HepG2 (cell line): Measurements from ENCODE around the gene PALM. TPM values are rescaled to one million over a fixed set of nuclear protein-coding genes. Genes with fewer than 3 reads are reported as not detected.
A peak's percentile ranks its signal among the peaks of the same experiment; 100 is the strongest.

ENCODE experiments used
- ARID4A ChIP-seq: sonication (generic); formaldehyde crosslinking; IDR thresholded peaks from 2 replicates; pipeline ENCODE4 v1.5.0; 2020; ENCODE audit warnings: mild to moderate bottlenecking, missing genetic modification reagents, borderline replicate concordance
- ASH2L ChIP-seq: fragments of 300-600, 200-600 bp; sonication (generic); IDR thresholded peaks from 2 replicates; pipeline ENCODE4 v1.7.0; 2017; ENCODE audit warnings: low read depth, mild to moderate bottlenecking, moderate library complexity, mixed read lengths, low read length; ENCODE audit not compliant: insufficient read length
- IKZF5 ChIP-seq: IDR thresholded peaks from 2 replicates; pipeline ENCODE4 v1.6.1; 2018; ENCODE audit warnings: missing genetic modification reagents, mild to moderate bottlenecking, missing compliant biosample characterization
- MIXL1 ChIP-seq: IDR thresholded peaks from 2 replicates; pipeline ENCODE4 v1.6.1; 2016
- SNRNP70 ChIP-seq: fragments of 200-400 bp; formaldehyde crosslinking; IDR thresholded peaks from 2 replicates; pipeline ENCODE4 v1.6.1; 2017; ENCODE audit warnings: mild to moderate bottlenecking, low read depth, low read length, moderate library complexity
- ZBED4 ChIP-seq: sonication (generic); formaldehyde crosslinking; IDR thresholded peaks from 2 replicates; pipeline ENCODE4 v1.4.0; 2020; ENCODE audit warnings: missing genetic modification reagents, borderline replicate concordance
- ZNF432 ChIP-seq: sonication (generic); formaldehyde crosslinking; IDR thresholded peaks from 2 replicates; pipeline ENCODE4 v1.5.0; 2020; ENCODE audit warnings: missing genetic modification reagents, mild to moderate bottlenecking, borderline replicate concordance
- ZNF547 ChIP-seq: sonication (generic); formaldehyde crosslinking; IDR thresholded peaks from 2 replicates; pipeline ENCODE4 v1.5.1; 2020; ENCODE audit warnings: mild to moderate bottlenecking, missing genetic modification reagents
- ZNF770 ChIP-seq: sonication (generic); formaldehyde crosslinking; IDR thresholded peaks from 2 replicates; pipeline ENCODE4 v1.5.0; 2020; ENCODE audit warnings: mild to moderate bottlenecking, missing genetic modification reagents
- ZNF891 ChIP-seq: sonication (generic); formaldehyde crosslinking; IDR thresholded peaks from 2 replicates; pipeline ENCODE4 v1.5.0; 2020; ENCODE audit warnings: mild to moderate bottlenecking, missing genetic modification reagents
- ZSCAN22 ChIP-seq: sonication (generic); formaldehyde crosslinking; IDR thresholded peaks from 2 replicates; pipeline ENCODE4 v1.4.0; 2020; ENCODE audit warnings: mild to moderate bottlenecking, missing genetic modification reagents
- polyA plus RNA-seq, 8 experiments: library from polyadenylated mRNA; depleted of rRNA in 3 of 8; stranded (reverse) in 7 of 8; unstranded in 1 of 8; fragments of >200 nt; fragmentation: Illumina TruSeq in 4 of 8; extraction: Trizol in 4 of 8; gene quantifications; 2 replicates each; pipeline versions ENCODE4 v1.2.1 to v1.2.3, GENCODE V29; 2011 to 2016; ENCODE audit warnings: low read depth in 4 of 8, missing spikeins in 1 of 8, mixed read lengths in 1 of 8; ENCODE audit not compliant: insufficient read depth in 1 of 8
- total RNA-seq, 5 experiments: library from RNA; depleted of rRNA; stranded (reverse); fragments of >200 nt; fragmentation: Illumina TruSeq; extraction: Trizol; gene quantifications; 2 replicates each; pipeline ENCODE4 v1.2.3, GENCODE V29; 2016; ENCODE audit warnings: low read depth in 1 of 5

Gene PALM
- total and polyA plus RNA-seq, 2 of the 13 experiments (the other 11 are each of a cell fraction or from before 2014, with no cell fraction given) = 4.0 to 9.7 TPM

GRCh38 chr19:739998-740715 lies 31.4 kb downstream of the PALM start (continued):
- peak; percentile 82 for TF ChIP-seq ARID4A
- TF ChIP-seq ZNF891 = no peak
- TF ChIP-seq ZBED4 = peak; percentile 26; the same call in 1 of the 2 replicates
- peak; percentile 66; the same call in 1 of the 2 replicates for TF ChIP-seq ZNF547 (CRISPR knock-in tag)
- TF ChIP-seq ZSCAN22 (CRISPR knock-in tag) = no peak
- TF ChIP-seq ZNF770 = no peak
- no peak for TF ChIP-seq IKZF5 (CRISPR knock-in tag)
- no peak for TF ChIP-seq ZNF432 (CRISPR knock-in tag)
- no peak for TF ChIP-seq SNRNP70
- peak; percentile 48; the same call in 1 of the 2 replicates for TF ChIP-seq MIXL1 (CRISPR knock-in tag)
- TF ChIP-seq ASH2L = no peak
